B cell (primary cell): ENCODE measurements around the gene KSR2.

ENCODE experiments used
- CTCF ChIP-seq: fragments of 200-600 bp; IDR thresholded peaks from one replicate; pipeline ENCODE4 v1.8.0; 2022; ENCODE audit warnings: antibody characterized with exemption, mild to moderate bottlenecking
- EZH2 ChIP-seq: IDR thresholded peaks from 2 replicates; pipeline ENCODE4 v1.6.1; 2012; ENCODE audit warnings: borderline replicate concordance, low read depth, mild to moderate bottlenecking, moderate library complexity, low read length; ENCODE audit not compliant: insufficient read depth, poor library complexity, severe bottlenecking

GRCh38 chr12:117863002-117863709 is 105.6 kb downstream of the KSR2 start:
- TF ChIP-seq CTCF = no peak
- TF ChIP-seq EZH2 = no peak
